Measurements from ENCODE around the gene DSE.
A peak's percentile ranks its signal among the peaks of the same experiment; 100 is the strongest.

Gene DSE

DNA sequence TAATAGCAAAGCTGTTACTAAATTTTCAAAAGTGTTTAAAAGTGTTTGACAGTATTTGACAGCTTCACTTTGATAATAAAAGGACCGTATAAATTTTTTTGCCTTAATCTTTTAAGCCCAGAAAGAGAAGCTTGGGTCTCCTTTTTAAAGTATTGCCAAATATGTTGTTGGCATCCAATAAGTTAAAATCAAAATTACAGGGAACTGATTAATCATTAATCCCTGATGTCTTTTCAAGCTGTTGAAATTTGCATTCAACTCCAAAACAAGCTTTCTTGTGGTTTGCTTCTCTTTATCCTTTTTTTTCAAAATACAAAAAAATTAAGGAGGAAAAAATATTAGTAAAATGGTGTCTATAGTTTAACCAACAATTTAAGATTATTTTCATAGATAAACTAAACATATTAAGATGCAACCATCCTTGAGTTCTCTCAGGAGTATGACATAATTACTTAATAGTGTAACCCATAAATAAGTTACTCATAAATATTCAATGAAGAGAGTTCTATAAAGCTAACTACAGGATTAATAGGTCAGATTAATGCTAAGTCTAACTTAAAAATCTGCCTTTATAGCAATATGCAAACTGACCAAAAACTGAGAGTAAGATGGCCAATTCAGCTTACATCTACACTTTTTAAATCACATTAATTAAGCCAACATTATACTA lies 63.4 kb downstream of the DSE start:
- DNase-seq (ENCODE audit: low spot score in 2 of 2) (no peak), ATAC-seq (no peak)
- Mint-ChIP-seq H3K27ac (no peak overlapping the region), H3K36me3 (peaks cover 19% of the 10 kb centered on the region), H3K4me3 (no peak overlapping the region), H3K9me3 (no peaks in the 10 kb centered on the region), H3K4me1 (no peaks in the 10 kb centered on the region)

DNA sequence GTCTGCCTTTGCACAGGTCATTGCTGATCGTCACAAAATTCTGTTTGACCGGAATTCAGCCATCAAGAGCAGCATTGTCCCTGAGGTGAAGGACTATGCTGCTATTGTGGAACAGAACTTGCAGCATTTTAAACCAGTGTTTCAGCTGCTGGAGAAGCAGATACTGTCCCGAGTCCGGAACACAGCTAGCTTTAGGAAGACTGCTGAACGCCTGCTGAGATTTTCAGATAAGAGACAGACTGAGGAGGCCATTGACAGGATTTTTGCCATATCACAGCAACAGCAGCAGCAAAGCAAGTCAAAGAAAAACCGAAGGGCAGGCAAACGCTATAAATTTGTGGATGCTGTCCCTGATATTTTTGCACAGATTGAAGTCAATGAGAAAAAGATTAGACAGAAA lies 65.8 kb downstream of the DSE start:
- Mint-ChIP-seq H3K9me3 (no peaks in the 10 kb centered on the region), H3K4me3 (no peak overlapping the region), H3K4me1 (no peaks in the 10 kb centered on the region), H3K36me3 (peaks cover 8% of the 10 kb centered on the region), H3K27ac (no peak overlapping the region)
- no peak for ATAC-seq
- no peak for DNase-seq (ENCODE audit: low spot score in 2 of 2)

DNA sequence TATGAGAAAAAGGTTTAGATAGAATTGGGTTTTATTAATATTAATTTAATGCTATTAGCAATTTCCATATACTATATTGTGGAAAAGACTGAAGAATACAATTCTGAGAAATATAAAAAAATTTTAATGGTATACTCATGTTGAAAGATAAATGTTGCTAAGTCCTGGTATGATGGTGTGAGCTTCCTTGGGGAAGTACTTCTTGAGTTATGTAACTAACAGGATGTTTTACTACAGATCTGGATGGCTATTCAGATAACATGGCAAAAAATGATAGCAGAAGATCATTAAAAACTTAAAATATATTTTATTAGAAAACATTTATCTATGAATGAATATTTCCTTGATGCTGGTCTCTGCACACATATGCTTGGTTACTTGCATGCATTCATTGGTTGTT lies 66.9 kb downstream of the DSE start:
- Mint-ChIP-seq H3K36me3 (peaks cover 6% of the 10 kb centered on the region), H3K4me3 (no peak overlapping the region), H3K9me3 (no peaks in the 10 kb centered on the region), H3K27ac (no peak overlapping the region), H3K4me1 (no peaks in the 10 kb centered on the region)
- ATAC-seq (no peak), DNase-seq (ENCODE audit: low spot score in 2 of 2) (no peak)

DNA sequence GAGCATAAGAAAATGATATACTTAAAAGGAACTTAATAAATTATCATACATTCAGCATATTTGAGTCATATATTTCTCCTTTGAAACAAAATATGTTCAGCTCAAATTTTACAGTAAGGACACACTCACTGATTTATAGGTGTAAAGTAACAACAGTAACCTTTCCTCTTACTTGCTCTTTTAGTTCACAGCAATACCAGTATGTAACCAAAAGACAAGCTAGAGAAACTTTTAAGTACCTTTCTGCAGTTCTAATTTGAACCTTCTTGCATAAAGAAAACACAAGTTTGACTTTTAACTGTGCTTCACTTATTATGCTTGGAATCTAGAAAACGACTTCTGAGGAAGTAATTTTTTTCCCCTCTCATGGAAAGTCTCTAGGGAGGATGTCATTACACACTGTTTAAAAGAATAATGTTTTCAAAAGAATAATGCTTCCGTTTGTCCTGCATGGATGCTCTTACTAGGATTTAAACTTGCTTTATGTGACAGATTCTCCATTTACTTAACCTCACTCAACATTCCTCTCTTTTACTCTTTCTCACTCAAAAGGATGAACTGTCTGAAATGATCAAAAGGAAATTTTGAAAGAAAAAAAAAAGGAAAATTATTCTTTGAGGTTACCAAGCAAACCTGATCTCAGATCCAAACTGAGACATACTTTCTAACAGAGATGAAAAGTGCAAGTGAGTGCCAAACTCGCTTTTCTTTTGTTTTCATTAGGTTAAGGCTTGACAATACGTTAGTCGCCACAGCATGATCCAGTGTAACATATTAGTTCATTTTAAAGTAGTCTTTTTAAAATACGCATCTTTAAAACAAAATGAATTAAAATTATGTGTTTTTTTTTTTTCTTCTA lies 68.1 kb downstream of the DSE start:
- H3K9me3 Mint-ChIP-seq: no peaks in the 10 kb centered on the region
- H3K27ac Mint-ChIP-seq: no peak overlapping the region
- H3K4me3 Mint-ChIP-seq: no peak overlapping the region
- DNase-seq (ENCODE audit: low spot score in 2 of 2): no peak
- no peaks in the 10 kb centered on the region for H3K4me1 Mint-ChIP-seq
- ATAC-seq: no peak
- H3K36me3 Mint-ChIP-seq: peaks cover 6% of the 10 kb centered on the region

DNA sequence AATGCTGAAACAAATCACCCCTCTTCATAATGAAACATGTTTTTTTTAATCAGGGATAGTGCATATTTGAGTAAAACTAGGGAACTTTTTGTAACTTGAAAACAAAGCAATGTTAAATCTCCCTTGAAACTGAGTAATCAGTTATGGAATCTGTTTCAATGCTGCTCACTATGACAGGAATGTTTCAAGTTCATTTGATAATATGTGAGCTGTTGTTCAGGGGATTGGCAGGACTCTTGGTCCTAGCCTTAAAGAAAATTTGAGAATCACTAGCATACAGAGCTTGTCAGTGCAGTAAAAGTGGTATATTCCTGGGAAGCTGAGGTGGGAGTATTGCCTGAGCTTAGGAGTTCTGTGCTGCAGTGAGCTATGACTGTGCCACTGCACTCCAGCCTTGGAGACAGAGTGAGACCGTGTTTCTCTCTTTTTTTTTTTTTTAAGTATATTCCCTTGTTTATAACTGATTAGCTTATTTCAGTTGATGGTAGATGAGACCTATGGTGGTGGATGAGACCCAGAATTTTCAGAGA lies 68.8 kb downstream of the DSE start:
- no peaks in the 10 kb centered on the region for H3K9me3 Mint-ChIP-seq
- DNase-seq (ENCODE audit: low spot score in 2 of 2): no peak

DNA sequence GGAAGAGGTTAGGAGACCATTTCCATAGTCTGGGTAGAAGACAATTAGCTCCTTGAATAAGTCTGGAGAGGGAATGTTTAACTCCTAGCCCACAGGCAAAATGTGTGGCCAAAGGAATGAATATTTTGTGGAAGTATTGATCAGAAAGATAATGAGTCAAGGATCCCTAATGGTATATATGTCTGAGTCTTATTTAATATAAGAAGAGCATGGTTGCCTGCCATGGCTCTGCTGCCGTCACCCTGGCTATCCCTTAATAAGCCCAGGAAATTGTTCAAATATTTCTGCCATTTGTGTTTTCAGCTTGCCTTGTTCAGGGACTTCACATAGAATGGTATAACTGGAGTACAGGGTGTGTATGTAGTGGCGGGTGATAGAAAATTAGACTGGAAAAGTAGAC lies 72.4 kb downstream of the DSE start:
- DNase-seq (ENCODE audit: low spot score in 2 of 2) (no peak), ATAC-seq (no peak)
- H3K27ac Mint-ChIP-seq: no peak overlapping the region
- peaks cover 19% of the 10 kb centered on the region for H3K4me1 Mint-ChIP-seq
- H3K9me3 Mint-ChIP-seq: no peaks in the 10 kb centered on the region
- no peaks in the 10 kb centered on the region for H3K36me3 Mint-ChIP-seq
- H3K4me3 Mint-ChIP-seq: no peak overlapping the region

More for the DNA sequence above, 68.8 kb downstream of the DSE start:
- Mint-ChIP-seq H3K4me3 (no peak overlapping the region), H3K27ac (no peak overlapping the region), H3K36me3 (peaks cover 6% of the 10 kb centered on the region), H3K4me1 (peaks cover 5% of the 10 kb centered on the region)
- ATAC-seq: no peak

DNA sequence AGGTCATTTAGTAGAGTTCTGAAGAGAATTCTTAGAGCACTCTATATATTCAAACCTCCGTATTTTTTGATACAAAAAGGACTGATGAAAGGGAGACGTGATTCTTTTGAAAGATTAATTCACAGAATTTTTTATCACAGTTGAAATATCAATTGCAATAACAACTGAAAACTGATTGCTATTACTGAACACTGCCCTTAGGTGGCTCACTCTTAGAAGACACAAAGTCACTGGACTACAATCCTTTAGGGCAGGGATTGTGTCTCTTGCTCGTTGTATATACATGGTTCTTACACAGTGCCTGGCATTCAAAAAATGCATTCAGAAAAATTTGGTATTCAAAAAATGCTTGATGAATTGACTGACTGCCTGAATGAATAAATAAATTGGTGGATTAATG lies 73.3 kb downstream of the DSE start:
- Mint-ChIP-seq H3K27ac (no peak overlapping the region), H3K4me1 (peaks cover 20% of the 10 kb centered on the region), H3K9me3 (no peaks in the 10 kb centered on the region), H3K36me3 (no peaks in the 10 kb centered on the region), H3K4me3 (no peak overlapping the region)
- ATAC-seq (peak; percentile 52), DNase-seq (ENCODE audit: low spot score in 2 of 2) (no peak)

DNA sequence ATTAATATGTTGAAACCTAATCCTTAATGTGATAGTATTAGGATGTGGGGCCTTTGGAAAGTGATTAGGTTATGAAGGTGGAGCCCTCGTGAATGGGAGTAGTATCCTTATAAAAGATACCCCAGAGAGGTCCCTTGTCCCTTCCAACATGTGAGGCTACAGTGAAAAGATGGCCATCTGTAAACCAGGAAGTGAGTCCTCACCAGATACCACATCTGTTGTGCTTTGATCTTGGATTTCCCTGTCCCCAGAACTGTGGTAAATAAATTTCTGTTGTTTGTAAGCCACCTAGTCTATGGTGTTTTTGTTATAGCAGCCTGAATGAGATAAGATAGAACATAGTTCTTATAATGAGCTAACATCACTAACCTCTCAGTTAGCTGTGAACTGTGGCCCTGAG lies 73.8 kb downstream of the DSE start:
- H3K9me3 Mint-ChIP-seq: no peaks in the 10 kb centered on the region

DNA sequence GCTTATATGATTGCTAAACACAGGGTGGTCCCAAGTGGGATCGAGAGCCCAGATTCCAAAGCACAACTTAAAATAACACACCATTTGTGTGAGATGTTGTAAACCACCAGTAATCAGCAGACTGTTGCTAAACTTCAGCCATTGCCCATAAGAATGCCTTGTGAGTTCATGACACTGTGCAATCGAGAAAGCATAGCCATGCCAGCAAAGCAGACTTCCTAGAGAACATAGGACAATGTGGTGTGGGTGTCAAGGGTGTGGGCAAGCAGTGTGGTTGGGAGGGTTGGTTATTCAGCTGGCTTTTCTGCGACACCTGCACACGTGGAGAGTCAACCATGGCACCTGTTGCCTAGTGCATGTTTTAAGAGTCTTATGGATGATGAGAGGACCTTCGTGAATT lies 74.4 kb downstream of the DSE start:
- ATAC-seq (peak; percentile 63), DNase-seq (ENCODE audit: low spot score in 2 of 2) (no peak)
- Mint-ChIP-seq H3K36me3 (no peaks in the 10 kb centered on the region), H3K4me3 (no peak overlapping the region), H3K9me3 (no peaks in the 10 kb centered on the region), H3K4me1 (peaks cover 22% of the 10 kb centered on the region), H3K27ac (no peak overlapping the region)

More for the DNA sequence above, 73.8 kb downstream of the DSE start:
- Mint-ChIP-seq H3K4me3 (no peak overlapping the region), H3K27ac (no peak overlapping the region), H3K4me1 (peaks cover 20% of the 10 kb centered on the region), H3K36me3 (no peaks in the 10 kb centered on the region)
- no peak for DNase-seq (ENCODE audit: low spot score in 2 of 2)
- no peak for ATAC-seq

DNA sequence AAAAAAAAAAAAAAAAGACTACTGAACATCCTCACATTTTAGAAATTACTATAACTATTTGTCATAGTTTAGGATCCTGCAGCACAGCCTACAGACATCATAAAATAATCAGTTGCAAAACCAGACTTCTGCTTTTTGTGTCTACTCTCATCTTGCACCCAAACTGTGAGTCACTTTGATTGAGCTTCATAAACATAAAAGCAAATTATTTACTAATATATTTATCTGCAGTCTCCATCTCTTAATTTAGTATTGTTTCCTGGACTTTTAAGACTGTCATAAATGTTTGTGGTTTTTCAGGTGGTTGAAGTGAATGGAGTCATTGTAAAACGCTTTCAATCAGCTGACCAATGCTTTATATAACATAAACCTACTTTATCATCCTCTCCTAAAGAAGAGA lies 75.7 kb downstream of the DSE start:
- Mint-ChIP-seq H3K4me3 (no peak overlapping the region), H3K9me3 (no peaks in the 10 kb centered on the region), H3K27ac (no peak overlapping the region), H3K4me1 (peaks cover 32% of the 10 kb centered on the region), H3K36me3 (no peaks in the 10 kb centered on the region)
- peak; percentile 58 for ATAC-seq
- DNase-seq (ENCODE audit: low spot score in 2 of 2): no peak

DNA sequence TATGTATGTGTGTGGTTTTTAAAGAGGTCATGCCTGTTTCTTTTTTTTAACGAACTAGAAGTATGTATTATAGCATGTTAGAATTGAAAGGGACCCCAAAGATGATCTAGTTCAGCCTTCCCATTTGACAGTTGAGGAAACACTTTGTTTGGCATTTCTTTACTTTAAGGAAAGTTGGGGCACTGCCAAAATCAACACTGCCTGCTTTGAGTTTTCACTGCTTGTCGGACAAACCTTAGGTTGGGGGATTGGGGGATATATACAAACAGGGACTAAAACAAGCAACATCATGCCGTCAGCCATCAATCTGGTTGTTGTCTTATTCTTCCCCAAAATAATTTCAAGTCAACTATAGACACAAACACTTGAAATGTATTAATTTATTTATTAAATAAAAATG lies 76.3 kb downstream of the DSE start:
- DNase-seq (ENCODE audit: low spot score in 2 of 2): no peak
- no peak overlapping the region for H3K27ac Mint-ChIP-seq
- peaks cover 35% of the 10 kb centered on the region for H3K4me1 Mint-ChIP-seq
- H3K36me3 Mint-ChIP-seq: no peaks in the 10 kb centered on the region
- no peak for ATAC-seq
- H3K4me3 Mint-ChIP-seq: no peak overlapping the region
- H3K9me3 Mint-ChIP-seq: no peaks in the 10 kb centered on the region

DNA sequence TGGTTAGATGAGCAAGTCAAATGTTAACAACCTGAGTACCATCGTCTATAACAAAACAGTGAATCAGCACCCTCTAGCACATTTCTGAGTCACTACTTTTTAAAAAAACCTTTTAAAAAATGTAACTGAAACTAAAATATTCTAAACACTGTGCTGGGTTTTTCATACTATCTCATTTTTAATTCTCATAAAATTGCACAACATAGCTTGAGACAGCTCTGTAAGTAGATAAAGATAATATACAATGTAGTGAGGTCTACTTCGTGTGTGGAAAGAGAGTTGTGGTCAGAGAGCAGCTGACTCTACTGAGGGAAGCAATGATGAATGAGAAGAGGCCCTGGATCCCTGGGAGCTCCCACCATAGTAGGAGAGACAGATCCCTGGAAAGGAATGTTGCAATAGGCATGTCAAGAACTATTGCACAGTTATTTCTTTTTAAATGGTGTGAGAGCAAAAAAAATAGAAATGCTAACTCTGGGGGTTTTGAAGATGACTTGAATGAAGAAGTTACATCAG lies 76.8 kb downstream of the DSE start:
- no peak overlapping the region for H3K4me3 Mint-ChIP-seq
- ATAC-seq: peak; percentile 73

DNA sequence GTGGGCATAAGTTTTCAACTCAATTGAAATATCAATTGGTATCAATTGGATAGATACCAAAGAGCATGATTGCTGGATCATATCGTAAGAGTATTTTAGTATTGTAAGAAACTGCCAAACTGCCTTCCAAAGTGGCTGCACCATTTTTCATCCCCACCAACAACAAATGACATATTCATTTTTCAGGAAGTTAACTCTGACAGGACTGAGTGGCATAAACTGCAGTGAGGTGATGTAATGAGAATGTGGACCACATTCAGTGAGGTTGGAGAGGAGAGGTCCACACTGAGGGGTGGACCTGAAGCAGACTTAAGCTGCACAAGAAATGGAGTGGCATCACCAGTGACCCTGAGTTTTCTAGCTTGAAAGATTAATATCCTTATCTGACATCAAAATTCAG lies 78.8 kb downstream of the DSE start:
- Mint-ChIP-seq H3K4me1 (peaks cover 30% of the 10 kb centered on the region), H3K27ac (no peak overlapping the region), H3K36me3 (no peaks in the 10 kb centered on the region), H3K4me3 (no peak overlapping the region), H3K9me3 (no peaks in the 10 kb centered on the region)
- ATAC-seq (no peak), DNase-seq (ENCODE audit: low spot score in 2 of 2) (no peak)

More for the DNA sequence above, 76.8 kb downstream of the DSE start:
- Mint-ChIP-seq H3K4me1 (peaks cover 35% of the 10 kb centered on the region), H3K27ac (no peak overlapping the region), H3K36me3 (no peaks in the 10 kb centered on the region), H3K9me3 (no peaks in the 10 kb centered on the region)
- no peak for DNase-seq (ENCODE audit: low spot score in 2 of 2)

DNA sequence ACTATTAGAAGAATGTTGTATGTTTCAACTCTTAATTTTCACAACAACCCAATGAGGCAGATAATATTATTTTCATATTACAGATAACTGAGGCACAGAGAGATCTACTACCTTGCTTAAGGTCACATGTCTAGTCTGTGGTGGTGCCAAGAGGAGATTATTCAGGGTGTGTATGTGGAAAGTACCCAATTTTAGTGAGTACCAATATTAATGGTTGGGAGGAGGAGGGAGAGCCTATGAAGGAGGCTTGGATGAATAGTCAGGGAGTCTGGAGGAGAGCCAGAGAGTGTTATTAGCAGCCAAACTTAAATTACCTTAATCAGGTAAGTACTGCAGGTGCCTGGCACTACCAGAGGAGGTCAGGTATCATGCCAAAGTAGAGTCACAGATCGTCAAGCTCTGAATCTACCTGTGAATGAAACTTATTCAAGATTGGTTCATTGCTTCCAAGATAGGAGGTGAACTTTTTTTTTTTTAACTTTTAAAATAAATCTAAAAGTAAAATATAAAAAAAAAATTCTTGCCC lies 79.5 kb downstream of the DSE start:
- H3K4me1 Mint-ChIP-seq: peaks cover 23% of the 10 kb centered on the region
- no peak for ATAC-seq
- H3K4me3 Mint-ChIP-seq: no peak overlapping the region
- no peaks in the 10 kb centered on the region for H3K9me3 Mint-ChIP-seq
- no peak for DNase-seq (ENCODE audit: low spot score in 2 of 2)
- no peaks in the 10 kb centered on the region for H3K36me3 Mint-ChIP-seq
- no peak overlapping the region for H3K27ac Mint-ChIP-seq

DNA sequence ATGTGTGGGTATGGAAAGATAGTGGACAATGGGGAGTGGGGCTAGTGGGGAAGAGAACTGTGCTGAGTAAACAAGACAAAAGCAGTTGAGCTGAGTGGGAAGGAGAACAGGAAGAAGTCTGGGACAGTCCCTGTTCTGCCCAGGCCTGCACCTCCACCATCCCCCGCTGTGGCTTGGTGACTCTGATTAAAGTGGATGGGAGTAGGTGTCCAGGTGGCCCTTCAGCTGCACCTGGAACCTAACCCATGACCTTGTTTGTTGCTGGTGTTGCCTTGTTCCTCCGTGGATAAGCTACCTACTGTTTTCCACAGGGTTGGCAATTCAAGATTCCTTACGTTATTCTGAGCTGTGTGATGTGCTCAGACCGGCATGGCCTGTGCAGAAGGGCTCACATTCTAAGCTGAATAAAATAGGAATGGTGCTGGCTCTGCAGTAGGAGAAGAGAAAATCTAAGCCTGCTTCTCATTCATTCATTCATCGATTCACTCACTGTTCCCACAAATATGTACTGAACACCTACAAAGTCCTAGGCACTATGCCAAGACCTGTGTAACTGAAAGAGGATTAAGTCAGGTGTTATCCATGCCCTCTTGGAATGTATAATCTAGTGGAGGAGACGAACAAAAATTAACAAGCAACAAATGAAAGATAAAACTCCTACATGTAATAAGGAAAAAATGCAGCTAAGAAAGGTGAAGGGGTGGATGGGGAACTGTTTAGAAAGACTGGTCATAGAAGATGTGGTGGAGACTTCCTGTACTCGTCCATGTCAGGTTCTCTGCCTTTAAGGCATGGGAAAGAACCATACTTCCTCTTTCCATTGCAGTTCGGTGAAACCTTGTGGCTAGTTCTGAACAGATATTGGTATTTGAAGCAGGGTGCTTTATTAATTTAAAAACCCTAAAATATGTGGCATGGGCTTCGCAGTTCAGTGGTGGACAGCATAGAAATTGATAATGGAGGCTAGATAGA lies 80.3 kb downstream of the DSE start:
- Mint-ChIP-seq H3K36me3 (no peaks in the 10 kb centered on the region), H3K4me1 (peaks cover 21% of the 10 kb centered on the region), H3K4me3 (no peak overlapping the region), H3K27ac (no peak overlapping the region), H3K9me3 (no peaks in the 10 kb centered on the region)
- ATAC-seq (peak; percentile 40), DNase-seq (ENCODE audit: low spot score in 2 of 2) (no peak)
